Posterior vena cava (tissue), 2 donors: ENCODE measurements around the gene CCDC57. TPM values are rescaled to one million over a fixed set of nuclear protein-coding genes. Genes with fewer than 3 reads are reported as not detected.

ENCODE experiments used
- DNase-seq: peaks from one replicate; pipeline ENCODE4 v3.0.0-alpha.2; 2020; ENCODE audit warnings: low spot score
- intact Hi-C, 2 donors: fragments of 100-400 bp; cut with DNase I; formaldehyde crosslinking; loops; one replicate each; pipeline versions ENCODE4 v1.14.1 to v1.14.2; 2022 to 2023
- total RNA-seq, 2 donors: library from RNA; stranded (reverse); fragmentation: NEBNext Ultra II Directional; extraction: Animal tissue kit (Norgen Biotek cat#: 25700); gene quantifications; one replicate each; pipeline ENCODE4 v1.2.1, GENCODE V29; 2021
- donor health status: DM: yes; HTN: yes; CAD: no.
- donor health status: DM: yes; HTN: yes; CAD: no.

The CCDC57 gene
- total RNA-seq, 2 donors from 2014 or later, result 20.3 to 28.5 TPM

DNA sequence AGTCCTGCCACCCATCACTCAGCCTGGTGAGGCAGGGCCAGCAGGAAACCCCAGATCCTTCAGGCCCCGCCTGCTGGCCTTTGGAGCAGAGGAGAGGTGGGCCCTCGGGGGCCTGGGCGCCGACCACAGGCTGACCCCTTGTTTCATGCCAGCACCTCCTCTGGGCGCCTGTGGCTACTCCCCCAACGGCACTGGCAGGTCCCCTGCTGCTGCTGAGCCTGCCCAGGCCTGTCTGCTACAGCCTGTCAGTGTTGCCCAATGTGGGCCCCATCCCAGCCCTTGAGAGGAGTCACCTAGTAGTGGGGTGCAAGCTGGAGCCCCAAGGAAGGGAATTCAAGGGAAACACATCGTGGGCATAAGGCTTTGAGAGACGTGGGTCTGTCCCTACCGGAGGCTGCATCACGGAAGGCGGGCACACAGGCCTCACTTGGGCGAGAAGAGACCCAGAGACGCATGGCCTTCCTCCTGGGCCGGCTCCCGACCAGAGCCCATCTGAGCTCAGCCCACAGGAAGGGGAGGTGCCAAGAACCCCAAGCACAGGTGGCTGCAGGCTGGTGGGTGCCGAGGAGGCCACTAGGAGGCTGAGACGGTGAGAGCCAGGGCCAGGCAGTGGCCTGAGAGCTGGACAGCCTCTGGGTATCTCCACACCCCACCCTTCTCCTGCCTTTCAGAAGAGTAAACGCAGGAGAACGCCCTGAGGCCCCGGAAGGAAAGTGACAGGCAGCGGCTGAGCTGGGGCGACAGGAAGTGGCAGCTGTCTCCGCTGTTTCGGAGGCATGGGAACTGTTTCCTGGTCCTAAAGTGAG is 106.6 kb downstream of the CCDC57 start:
- no peak for DNase-seq
- intact Hi-C loops, result no loop called here

DNA sequence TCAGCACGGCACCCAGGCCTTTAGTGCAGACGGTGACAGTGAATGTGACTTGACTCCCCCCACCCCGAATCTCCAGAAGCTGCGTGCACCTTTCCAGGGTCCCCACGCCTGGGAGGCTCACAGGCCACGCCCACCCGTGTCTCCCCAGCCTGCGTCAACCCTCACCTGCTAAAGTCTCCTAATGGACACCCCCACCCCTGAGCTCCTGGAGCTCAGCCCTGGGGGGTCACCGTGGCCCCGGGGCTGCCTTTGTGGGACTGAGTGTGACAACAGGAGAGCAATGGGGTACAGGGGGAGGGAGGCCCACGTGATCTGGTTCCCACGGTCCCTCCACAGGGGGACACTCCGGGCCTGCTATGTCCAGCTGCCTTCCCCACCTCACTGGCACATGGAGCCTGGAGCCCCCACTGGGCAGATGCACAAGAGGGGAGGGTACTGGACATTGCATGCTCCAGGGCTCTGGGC is 107.2 kb downstream of the CCDC57 start:
- intact Hi-C loops, result no loop called here
- DNase-seq, result no peak

DNA sequence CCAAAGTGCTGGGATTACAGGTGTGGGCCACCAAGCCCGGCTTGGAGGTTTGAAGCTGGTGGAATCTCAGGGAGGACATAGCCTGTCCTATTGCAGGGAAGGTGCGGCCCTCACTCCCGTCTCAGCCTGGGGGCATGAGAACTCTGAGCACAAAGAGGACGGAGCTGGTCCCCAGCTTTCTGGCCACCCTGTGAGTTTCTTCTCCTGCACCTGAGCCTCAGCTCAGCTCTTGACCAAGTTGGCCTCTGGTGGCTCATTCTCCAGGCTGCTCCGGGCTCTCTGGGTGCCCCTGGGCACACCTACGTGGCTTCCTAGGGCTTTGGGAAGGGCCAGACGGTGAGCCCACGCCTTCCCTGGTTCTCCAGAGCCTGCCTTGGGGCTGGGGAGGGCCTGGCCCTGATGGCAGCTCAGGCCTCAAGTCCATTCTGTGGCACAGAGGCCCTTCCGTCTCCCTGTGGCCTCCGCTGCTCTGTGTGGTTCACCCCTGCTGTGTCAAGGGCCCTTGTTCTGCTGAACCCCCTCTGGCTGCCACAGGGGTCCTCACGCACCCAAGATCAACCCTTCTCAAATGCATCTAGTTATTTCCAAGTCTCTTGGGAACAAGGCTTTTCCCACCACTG is 107.7 kb downstream of the CCDC57 start:
- intact Hi-C loops, result no loop called here
- DNase-seq, result no peak

DNA sequence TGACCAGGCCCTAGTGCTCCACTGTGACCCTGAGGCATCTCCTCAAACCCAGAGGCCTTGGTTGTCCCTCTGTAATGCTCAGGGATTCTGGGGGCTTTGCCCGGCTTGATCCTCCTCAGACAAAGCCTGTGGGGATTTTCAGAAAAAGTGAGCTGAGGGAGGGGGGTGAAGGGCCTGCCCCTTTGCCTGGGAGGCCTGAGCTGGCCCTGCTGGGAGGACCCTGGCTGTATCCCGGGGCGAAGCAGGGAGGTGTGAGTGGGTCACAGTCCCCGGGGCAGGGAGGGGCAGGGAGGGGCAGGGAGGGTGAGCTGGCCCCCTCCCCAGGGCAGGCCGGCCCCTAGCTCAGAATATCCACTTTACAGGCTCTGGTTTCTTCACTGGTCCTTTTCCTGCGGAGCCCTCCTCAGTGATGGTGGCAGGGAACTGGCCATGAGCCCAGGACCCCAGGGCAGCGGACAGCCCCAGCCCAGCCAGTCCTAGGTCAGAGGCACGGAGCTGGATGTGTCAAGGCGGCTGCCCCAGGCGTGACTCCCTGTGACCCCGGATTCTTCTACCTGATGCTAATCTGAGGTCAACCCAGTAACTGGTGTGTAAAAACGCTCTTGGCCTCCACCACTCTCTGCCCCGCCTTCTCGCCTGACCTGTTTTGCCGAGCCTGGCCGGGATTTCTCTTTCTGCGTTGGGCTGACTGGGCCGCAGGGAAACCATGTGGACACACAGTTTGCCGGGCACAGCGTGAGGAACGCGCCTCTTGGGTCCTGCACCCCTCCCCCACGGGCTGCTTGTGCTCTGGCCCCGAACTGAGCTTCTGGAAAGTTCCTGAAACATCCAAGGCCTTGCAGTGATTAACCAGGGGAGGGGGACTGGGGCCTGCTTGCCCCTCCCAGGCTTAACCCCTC is 108.8 kb downstream of the CCDC57 start:
- no peak for DNase-seq
- intact Hi-C loops, result no loop called here

DNA sequence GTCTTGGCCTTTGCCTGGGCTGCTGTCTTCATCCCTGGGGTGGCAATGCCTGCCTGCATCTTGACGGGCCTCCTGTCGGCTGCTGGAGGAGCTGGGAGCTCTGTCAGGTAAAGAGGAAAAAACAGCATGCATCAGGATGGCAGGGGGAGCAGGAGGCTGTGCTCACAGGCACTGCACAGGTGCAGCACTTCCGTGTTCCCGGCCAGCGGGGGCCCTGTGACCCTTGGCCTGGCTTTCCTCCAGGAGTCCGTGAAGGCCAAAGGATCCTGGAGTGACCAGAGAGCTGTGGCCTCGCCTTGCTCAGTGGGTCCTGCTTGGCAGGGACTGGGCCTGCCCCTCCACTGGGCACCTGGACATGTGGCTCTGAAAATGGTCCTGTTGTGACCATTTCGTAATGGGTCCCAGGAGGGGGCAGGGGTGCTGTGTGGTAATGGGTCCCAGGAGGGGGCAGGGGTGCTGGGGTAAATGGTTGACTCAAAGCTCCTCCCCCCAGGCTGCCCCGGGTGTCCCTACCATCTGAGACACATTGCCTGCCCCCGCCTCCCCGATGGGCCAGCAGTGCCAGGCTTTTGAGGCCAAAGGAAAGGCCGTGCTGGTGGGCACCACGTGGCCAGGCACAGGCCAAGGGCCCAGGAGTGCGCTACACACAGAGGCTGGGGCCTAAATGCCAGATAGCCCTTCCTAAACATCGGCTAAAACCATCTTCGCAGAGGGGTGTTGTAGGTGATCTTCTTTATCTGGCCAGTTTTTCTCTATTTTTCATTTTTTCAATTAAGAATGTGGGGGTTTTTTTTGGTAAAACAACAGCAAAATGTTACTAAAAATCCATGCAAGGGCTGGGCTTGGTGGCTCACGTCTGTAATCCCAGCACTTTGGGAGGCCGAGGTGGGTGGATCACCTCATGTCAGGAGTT is 110.6 kb downstream of the CCDC57 start:
- intact Hi-C loops, result no loop called here
- no peak for DNase-seq

DNA sequence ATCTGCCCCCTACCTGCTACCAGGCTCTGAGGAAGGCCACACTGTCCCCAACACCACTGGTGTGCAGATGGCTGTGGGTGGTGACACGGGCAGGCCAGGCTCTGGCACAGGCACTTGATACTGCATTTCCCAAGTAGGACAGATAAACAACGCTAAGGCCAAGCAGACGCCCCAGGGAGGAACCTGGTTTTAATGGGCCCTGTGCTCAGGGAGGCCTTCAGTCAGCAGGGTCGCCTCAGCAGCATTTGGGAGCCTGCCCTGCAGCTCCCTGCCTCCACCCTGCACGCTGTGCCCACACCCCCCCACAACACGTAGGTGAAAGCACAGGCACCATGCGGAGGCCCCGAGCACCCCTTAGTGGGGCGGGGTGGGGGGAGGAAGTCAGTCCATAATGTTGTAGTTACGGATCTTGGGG is 111.3 kb downstream of the CCDC57 start:
- no peak for DNase-seq
- intact Hi-C loops, result no loop called here

DNA sequence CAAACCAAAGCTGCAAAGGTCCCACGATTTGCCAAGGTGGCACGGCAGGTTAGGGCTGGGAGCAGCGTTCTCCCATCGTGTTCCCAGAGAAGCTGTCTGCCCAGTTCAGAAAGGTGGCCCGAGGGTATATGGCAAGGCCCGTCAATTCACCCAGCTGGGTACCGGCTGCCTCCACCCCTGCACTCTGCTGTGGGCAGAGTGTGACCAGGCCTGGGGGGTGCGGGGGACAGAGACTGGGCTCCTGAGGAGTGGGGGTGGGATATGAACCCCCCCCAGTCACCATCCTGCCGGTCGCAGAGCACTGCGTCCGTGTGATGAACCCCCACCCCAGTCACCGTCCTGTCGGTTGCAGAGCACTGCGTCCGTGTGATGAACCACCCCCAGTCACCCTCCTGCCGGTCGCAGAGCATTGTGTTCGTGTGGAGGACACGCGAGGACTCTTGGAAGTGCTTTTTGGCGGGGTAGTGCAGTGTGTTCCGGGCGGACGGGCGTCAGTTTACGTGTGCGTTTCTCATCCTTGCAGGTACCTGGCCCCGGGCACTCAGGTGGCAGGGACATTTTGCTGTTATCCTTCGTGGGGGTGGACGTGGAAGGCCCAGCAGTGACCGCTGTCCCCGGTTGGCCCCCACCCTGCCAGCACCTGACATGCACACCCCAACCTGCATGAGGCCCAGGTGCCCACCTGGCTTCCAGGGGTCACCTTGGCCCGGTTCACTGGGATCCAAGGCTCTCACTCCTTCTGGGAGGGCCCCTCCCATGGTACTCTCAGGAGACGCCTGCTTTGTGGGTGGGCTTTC is 111.9 kb downstream of the CCDC57 start:
- DNase-seq, result no peak
- intact Hi-C loops, result no loop called here

DNA sequence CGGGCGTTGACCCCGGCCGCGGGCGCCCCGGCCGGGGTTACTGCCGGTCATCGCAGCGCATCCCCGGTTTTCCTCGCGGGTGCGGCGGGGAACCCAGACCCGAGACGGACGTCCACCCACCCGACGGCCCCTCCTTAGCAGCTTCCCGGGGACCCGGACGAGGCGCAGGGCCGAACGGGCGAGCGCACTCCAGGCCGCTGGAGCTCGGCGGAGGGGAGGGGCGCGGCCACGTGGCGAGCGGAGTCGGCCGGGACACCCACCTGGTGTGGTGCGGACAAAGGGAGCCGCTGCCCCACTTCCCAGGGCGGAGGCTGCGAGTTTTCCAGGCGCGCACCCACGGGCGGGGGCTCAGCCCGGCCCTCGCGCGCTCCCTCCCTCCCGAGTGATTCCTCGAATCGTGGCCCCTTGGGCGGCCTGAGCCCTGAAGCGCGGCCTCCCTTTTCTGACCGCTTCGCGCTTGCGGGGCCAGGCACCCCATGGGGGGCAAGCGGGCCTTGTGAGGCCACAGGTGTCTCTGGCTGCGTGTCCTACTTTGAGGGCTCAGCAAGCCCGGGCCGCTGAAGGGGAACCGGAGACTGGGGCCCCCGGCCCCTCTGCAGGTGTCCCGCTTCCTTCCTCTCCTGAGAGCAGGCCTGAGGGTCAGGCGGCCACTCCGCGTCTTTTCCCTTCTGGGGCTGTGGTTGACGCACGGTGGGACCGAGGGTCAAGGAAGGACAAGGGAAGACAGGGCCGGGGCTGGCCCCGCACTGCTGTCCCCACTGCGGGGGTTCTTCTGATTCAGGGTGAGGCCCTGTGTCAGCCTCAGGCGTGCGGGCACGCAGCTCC is 113.5 kb downstream of the CCDC57 start:
- DNase-seq, result no peak
- intact Hi-C loops, result no loop called here

DNA sequence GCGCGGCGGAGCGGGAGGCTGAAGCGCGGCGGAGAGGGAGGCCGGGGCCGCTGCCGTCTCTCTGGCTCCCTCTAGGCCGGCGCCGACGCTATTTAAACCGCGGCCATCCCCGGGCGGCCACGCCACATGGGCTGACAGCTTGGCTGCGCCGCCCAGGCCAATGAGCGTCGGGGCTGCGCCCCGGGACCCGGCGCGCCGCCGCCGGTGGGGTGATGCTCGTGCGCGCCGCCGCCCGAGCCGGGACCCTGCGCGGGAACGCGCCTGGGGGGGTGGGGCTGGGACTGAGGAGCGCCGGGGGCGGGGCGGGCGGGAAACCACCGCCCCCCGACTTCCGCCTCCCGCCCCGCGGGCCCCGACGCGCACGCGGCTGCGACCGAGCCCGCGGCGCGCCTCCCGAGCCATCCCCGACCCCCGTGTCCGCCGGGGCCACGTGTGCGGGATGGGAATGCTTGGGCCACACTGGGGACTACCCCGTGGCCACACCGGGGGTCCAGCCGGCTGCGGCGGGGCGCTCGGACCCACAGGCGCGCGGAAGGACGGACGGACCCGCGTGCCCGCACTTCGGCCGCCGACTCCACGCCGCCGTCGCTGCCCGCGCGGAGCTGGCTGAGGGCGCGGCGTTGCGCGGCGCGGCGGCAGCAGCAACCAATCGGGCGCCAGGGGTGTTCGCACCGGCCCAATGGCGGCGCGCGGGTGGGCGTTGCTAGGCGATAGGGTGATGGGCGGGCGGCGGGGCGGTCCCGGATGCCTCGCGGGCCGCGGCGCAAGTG is 114.3 kb downstream of the CCDC57 start, which contains the start of gene FASN:
TSS of gene FASN (minus strand) at position 68 of the 770 bp plus-strand sequence. CDS start 1,791 bp downstream, outside the sequence.
- intact Hi-C loops, result no loop called here
- peak; percentile 98 for DNase-seq

DNA sequence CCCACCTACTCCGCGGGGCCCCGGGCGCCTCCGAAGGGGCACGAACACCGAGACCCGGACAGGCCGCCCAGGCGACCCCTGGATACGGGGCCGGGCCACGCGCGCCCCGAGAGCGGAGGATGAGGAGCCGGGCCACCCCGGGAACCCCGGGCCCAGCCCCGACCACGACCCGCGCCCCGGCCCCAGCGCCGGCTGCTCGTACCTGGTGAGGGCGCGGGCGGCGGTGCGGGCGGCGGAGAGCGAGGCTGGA is 114.8 kb downstream of the CCDC57 start:
- intact Hi-C loops, result no loop called here
- no peak for DNase-seq

DNA sequence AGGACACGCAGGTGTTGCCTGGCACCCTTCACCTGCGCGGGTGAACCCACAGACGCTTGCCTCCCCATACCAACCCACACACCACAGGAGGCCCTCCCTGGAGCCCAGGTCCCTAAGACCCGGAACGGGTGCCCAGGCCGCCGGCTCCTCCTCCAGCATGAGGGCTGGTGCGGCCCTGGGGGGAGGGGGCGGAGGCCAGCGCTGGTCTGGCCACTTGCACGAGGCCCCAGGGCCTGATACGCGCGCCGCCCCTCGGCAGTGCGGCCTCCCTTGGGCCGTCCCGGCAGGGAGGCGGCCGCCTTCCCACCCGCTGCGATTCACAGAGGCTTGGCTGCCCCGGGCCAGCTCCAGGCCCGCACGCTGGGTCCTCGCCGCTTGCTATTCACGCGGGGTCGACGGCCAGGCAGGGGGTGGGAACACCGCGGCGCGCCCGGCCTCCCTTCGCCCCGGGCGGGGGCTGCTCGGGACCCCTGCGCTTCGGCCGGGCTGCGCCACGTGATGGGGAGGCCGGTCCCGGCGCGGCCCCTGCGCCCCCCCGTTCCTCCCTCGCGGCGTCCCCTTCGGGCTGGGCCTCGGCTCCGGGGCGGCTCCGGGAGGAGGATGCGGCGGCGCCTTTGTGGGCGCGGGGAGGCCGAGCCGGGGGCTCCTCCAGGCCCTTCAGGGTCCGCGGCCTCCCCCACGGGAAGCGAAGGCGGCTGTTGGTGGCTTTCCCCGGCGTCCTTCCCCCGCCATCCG is 115.3 kb downstream of the CCDC57 start:
- intact Hi-C loops, result no loop called here
- no peak for DNase-seq

DNA sequence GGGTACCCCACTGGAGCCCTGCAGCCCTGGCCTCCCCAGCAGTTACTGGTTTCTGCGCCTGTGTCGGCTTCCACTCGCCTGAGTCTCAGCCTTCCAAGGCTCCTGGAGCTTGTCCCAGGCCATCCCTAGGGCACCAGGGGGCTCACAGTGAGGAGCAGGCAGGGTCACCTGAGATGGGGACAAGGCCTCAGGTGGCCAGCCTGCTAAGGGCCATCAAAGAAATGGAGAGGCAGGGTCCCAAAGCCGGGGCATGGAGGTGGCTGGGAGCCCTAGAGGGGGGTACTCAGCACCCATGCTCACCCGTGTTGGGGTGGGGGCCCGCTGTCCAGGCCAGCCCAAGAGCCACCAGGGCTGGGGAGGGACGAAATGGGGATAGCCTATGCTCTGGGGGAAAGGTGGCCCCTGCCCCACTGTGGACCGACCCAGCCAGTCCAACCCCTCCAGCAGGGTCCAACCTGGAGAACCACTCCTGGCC is 115.9 kb downstream of the CCDC57 start:
- no peak for DNase-seq
- intact Hi-C loops, result no loop called here

DNA sequence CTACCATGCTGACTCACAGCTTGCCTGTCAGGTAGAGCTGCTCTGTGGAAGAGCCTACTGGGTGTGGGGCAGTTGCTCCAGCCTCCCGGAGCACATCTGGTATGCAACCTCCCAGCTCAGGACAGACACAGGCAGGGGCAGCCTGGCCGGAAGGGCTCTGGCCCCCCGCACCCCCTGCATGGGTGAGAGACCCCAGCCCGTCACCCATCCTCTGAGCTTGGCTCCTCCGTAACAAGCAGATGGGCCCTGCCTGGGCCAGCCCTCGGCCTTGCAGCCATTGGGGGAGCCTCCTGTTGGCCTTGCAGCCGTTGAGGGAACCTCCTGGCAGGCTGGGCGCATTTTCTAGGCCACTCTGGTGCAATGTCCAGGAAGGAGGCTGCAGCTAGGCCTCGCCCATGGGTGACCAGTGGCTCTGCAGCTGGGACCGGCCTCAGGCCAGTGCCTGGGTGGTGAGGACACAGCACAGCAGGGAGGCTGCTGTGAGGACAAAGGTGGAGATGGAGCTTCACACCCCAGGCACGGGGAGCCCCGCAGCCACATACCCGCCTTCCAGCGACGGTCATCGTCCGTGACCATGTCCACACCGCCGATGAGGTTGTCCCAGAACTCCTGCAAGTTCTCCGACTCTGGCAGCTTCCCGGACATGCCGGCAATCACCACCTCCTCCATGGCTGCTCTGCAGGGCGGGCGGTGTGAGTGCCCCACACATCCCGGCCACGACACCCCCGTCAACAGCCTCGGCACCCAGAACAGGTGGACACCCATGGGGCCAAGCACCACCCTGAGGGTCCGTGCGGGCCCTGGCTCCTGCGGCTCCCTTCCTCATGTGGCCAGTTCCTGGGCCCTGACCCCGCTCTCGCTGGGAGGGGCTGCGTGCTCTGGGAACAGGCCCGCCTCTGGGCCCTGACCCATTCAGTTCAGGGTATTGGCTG is 116.6 kb downstream of the CCDC57 start:
- no peak for DNase-seq
- intact Hi-C loops, result no loop called here

DNA sequence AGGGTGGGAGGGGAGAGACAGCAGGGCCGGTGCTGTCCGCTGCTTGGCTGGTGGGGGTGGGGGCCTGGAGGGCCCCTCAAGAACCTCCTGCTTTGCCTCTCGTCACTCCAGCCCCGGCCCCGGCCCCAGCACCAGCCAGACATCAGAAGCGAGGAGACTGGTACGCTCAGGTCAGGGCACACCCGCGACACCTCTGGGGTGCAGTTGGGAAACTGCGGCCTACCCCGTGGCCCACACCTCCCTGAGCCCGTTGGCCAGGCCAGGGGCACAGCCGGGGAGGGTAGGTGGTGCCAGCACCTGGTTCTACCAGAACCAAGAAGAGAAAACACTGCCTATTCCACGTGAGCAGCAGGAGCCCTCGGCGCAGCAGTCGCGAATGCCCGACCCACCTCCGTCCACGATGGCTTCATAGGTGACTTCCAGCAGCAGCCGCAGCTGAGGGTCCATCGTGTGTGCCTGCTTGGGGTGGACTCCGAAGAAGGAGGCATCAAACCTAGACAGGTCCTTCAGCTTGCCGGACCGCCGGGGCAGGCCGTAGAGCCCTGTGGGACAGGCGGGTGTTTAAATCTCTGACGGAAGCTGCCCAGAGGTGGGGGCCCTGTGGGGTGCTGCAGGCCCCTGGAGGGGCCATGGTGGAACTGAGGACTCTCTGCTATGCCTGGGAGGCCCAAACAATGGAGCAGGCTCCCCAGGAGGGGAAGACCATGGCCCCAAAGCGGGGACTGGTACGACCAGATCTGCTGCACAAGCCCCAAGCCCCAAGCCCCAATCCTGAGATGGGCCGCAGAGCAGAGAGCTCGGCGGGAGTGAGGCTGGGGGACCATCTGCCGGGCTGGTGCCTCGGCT is 117.5 kb downstream of the CCDC57 start:
- DNase-seq, result no peak
- intact Hi-C loops, result no loop called here
